Epithelial cell of esophagus (primary cell): Measurements from ENCODE around the gene C19orf33.

ENCODE experiments used
- DNase-seq: peaks from one replicate; pipeline ENCODE4 v3.0.0; 2010; ENCODE audit warnings: low read depth
- H3K4me3 ChIP-seq: 2 replicates; pipeline ENCODE4 v1.5.1; 2011; ENCODE audit warnings: mild to moderate bottlenecking, low read length, control low read depth
- TF ChIP-seq, protein P1 (sequence below): IDR thresholded peaks from 2 replicates; pipeline ENCODE4 v1.5.1; 2011; ENCODE audit warnings: low read depth, mild to moderate bottlenecking, low read length, control low read depth, inconsistent platforms; ENCODE audit not compliant: insufficient read depth; ENCODE audit errors: missing control alignments

The C19orf33 gene

DNA sequence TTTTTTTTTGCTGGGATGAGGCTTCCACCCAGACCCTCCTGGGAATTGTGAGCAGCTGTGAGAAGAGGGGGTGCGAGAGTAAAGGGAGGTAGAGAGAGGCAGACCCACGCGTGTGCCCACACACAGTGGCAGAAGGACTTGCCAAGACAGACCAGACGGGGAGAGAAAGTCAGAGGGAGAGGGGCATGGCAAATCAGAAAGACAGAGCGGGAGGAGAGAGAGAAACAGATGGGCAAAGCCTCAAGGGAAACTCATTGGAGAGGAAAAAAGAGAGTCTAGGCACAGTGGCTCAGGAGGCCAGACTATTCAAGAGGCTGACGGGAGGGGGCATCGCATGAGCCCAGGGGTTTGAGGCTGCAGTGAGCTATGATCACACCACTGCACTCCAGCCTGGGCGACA, 48.6 kb downstream of the C19orf33 start:
- DNase-seq = no peak
- H3K4me3 ChIP-seq = no peak overlapping the region
- TF ChIP-seq, protein P1, sequence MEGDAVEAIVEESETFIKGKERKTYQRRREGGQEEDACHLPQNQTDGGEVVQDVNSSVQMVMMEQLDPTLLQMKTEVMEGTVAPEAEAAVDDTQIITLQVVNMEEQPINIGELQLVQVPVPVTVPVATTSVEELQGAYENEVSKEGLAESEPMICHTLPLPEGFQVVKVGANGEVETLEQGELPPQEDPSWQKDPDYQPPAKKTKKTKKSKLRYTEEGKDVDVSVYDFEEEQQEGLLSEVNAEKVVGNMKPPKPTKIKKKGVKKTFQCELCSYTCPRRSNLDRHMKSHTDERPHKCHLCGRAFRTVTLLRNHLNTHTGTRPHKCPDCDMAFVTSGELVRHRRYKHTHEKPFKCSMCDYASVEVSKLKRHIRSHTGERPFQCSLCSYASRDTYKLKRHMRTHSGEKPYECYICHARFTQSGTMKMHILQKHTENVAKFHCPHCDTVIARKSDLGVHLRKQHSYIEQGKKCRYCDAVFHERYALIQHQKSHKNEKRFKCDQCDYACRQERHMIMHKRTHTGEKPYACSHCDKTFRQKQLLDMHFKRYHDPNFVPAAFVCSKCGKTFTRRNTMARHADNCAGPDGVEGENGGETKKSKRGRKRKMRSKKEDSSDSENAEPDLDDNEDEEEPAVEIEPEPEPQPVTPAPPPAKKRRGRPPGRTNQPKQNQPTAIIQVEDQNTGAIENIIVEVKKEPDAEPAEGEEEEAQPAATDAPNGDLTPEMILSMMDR = no peak
